GM19043 (cell line): ENCODE measurements around the gene KRT37.
"Not testable (repeated sequence)": the region's sequence is repeated elsewhere in the genome, so short reads cannot be mapped to it uniquely, and the experiment has no call there.

Experiments
- ATAC-seq: cut with Tn5 transposase; IDR thresholded peaks from one replicate; pipeline ENCODE4 v1.9.1; 2021; ENCODE audit warnings: low read depth; ENCODE audit not compliant: unreplicated experiment

The KRT37 gene

GRCh38 chr17:41381943-41382342, 42.4 kb downstream of the KRT37 start, which contains the start of gene KRT34:
Gene KRT34 (minus strand): TSS chr17:41382306. CDS start chr17:41382246, 60 bp downstream.
- not testable (repeated sequence) for ATAC-seq

- ATAC-seq: not testable (repeated sequence)
Observed at GRCh38 chr17:41380091-41380490, 44.3 kb downstream of the KRT37 start.

GRCh38 chr17:41377546-41377945, 46.8 kb downstream of the KRT37 start:
- no peak for ATAC-seq
